ENCODE measurements around the gene ZNF728.
"Not testable (repeated sequence)": the region's sequence is repeated elsewhere in the genome, so short reads cannot be mapped to it uniquely, and the experiment has no call there.

ZNF728 gene

GRCh38 chr19:23002690-23003422 is at the start of gene ZNF728:
TSS of gene ZNF728 (minus strand) at chr19:23003176. CDS start at chr19:23003030, 146 bp downstream.
- DNase-seq (ENCODE audit: low spot score), result no peak

- no peak for DNase-seq (ENCODE audit: low spot score)
Measured at GRCh38 chr19:23052349-23052748, 49.4 kb upstream of the ZNF728 start.

- DNase-seq (ENCODE audit: low spot score), result no peak
Measured at GRCh38 chr19:23049256-23049655, 46.3 kb upstream of the ZNF728 start.

GRCh38 chr19:23046743-23047142 is 43.8 kb upstream of the ZNF728 start:
- DNase-seq (ENCODE audit: low spot score), result no peak

- no peak for DNase-seq (ENCODE audit: low spot score)
Measured at GRCh38 chr19:23033721-23034120, 30.7 kb upstream of the ZNF728 start.

GRCh38 chr19:23015660-23016059 is 12.7 kb upstream of the ZNF728 start:
- no peak for DNase-seq (ENCODE audit: low spot score)

GRCh38 chr19:22994957-22995356 is 8.0 kb downstream of the ZNF728 start:
- not testable (repeated sequence) for DNase-seq (ENCODE audit: low spot score)

GRCh38 chr19:22976248-22976647 is 26.7 kb downstream of the ZNF728 start:
- no peak for DNase-seq (ENCODE audit: low spot score)

- DNase-seq (ENCODE audit: low spot score), result not testable (repeated sequence)
Measured at GRCh38 chr19:22975546-22976136, 27.3 kb downstream of the ZNF728 start.

GRCh38 chr19:22945560-22945959 is 57.4 kb downstream of the ZNF728 start:
- no peak for DNase-seq (ENCODE audit: low spot score)

GRCh38 chr19:22935151-22935550 is 67.8 kb downstream of the ZNF728 start:
- DNase-seq (ENCODE audit: low spot score), result no peak

- DNase-seq (ENCODE audit: low spot score), result not testable (repeated sequence)
Measured at GRCh38 chr19:22927576-22927975, 75.4 kb downstream of the ZNF728 start.

GRCh38 chr19:22925181-22925580 is 77.8 kb downstream of the ZNF728 start:
- not testable (repeated sequence) for DNase-seq (ENCODE audit: low spot score)
